Aortic smooth muscle cell (primary cell): ENCODE results near the gene POLE3. TPM values are rescaled to one million over a fixed set of nuclear protein-coding genes. Genes with fewer than 3 reads are reported as not detected.

ENCODE experiments used
- total RNA-seq: library from RNA; depleted of rRNA; stranded (reverse); fragments of >200 nt; gene quantifications from 2 replicates; pipeline ENCODE4 v1.2.3, GENCODE V29; 2014

Gene POLE3, protein sequence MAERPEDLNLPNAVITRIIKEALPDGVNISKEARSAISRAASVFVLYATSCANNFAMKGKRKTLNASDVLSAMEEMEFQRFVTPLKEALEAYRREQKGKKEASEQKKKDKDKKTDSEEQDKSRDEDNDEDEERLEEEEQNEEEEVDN
- total RNA-seq: 33.9 and 47.6 TPM in 2 replicates

DNA sequence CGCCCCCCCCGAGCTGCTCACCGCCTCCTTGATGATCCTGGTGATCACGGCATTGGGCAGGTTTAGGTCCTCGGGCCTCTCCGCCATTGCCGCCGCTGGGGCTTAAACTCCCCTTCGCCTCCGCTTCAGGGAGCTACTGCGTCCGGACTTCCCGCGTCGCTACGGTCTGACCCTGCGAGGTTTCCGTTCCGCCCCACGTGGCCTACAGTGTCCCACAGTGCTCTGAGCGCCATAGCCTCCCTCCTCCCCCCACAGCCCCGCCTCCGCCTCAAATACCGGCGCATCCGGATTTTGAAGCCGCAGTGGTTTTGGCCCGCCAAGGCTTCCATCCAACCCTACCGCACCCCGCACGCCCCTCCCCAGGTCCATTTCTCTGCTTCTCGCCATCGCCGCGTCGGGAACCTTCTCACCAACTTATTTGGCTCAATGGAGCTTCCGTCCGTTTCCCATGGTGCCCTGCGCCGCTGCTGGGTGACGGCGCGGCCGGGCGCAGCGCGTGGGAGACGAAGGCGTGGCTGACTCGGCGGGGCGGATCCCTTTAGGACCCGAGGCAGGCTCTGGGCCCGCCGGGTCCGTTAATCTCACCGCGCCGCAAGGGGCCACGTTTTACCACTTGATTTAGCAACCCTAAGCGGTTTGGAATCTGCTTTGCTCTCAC lies at the start of gene POLE3, which contains the start of gene C9orf43:
POLE3 (minus strand) TSS at position 469 of the 658 bp plus-strand sequence; CDS start at position 87, 382 bp downstream.
C9orf43 (plus strand) TSS at position 541 of the 658 bp plus-strand sequence. CDS start 2,747 bp downstream, outside the sequence.

DNA sequence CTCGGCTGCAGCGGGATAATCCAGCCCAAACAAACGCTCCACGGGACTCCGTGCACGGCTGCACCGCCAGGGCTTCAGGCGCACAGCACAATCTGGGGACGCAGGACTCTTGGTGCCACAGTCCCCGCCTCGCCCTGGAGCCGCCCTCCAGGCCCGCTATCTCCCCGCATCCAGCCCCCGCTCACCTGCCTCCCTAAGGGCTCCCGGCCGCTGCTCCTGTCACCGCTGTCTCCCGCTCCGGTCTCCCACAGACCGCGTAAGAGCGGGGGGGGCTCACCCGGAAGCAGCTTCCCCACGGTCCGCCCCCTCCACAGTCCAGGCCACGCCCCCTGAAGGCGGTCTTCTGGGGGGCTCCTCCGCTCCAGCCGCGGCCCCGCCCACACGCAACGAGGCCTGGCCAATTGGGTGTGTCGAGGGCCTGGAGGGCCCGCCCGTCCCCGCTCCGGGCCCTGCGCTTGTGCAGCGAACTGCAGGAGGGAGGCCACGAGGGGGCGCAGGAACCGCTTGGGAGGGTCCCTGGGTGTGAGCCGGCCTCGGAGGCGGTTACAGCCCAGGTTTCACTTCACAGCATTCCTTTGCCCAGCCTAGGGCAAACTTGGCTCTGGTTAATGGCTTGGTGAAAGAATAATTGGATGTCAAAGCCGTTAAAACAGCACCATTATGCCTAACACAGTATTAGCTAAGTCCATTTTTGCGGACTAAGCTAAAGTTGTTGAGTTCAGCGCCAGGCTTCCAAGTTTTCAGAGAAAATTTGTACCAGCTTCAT lies 9.3 kb downstream of the POLE3 start, which contains the start of gene ALAD:
ALAD (minus strand) TSS at position 258 of the 766 bp plus-strand sequence. CDS start 7,725 bp downstream, outside the sequence.

DNA sequence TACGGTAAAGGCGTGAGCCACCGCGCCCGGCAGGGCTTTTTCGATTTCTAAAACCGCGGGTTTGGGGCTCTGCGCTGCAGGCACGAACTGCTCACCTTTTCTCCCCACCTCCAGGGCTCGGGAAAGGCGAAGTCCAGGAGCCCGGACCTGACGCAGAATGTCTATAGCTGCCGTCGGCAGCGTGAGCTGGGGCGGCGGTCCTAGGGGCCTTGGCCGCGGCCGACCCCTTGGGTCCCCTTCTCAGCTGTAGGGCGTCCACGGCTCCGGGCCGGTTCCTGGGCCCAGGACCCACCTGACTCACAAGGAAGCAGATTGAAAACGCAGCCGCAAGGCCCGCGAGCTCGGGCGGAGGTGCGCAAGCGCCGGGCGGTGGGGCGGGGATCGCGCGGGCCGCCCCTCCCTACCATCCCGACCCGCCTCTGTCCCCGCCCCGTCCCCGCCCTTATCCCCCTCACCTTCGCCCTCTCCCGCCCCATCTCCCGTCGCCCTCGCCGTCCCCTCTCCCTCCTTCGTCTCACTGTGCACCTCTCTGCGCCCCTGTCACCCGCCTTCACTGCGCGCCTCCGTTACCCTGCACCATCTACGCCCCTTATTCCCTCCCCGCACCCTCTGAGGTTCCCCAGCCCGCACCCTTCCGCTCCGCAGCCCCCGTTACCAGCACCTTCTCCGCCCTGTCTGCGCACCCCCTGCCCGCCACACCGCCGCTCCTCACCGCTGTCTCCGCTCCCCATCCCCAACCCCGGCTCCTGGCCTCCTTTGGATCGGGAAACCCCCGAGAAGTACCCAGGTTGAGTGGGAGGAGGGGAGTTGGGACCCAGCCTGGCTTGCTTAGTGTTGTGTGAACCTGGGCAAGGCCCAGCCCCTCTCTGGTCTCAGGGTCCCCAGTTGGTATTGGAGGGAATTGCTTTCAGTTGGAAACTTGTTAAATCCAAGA lies 33.6 kb downstream of the POLE3 start, which contains the start of gene HDHD3:
HDHD3 (minus strand) TSS at position 353 of the 934 bp plus-strand sequence. CDS start 2,632 bp downstream, outside the sequence.

Other genes with a start within 250 kb of the POLE3 start
- gene FKBP15, start 189.4 kb downstream of the POLE3 start, total RNA-seq: 21.8 and 22.0 TPM in 2 replicates
- 18.5 and 19.0 TPM in 2 replicates for gene SLC31A1, start 189.1 kb downstream of the POLE3 start, total RNA-seq
- gene CDC26, start 135.1 kb downstream of the POLE3 start, total RNA-seq: 56.0 and 58.9 TPM in 2 replicates
- gene PRPF4, start 135.0 kb downstream of the POLE3 start, total RNA-seq: 22.1 and 29.7 TPM in 2 replicates
- not detected in 2 replicates for gene RNF183, start 107.3 kb downstream of the POLE3 start, total RNA-seq
- gene WDR31, start 70.4 kb downstream of the POLE3 start, total RNA-seq: 2.1 and 2.9 TPM in 2 replicates
- not detected in 2 replicates for gene BSPRY, start 61.1 kb downstream of the POLE3 start, total RNA-seq
- gene HDHD3, start 33.7 kb downstream of the POLE3 start, total RNA-seq: 2.9 and 5.9 TPM in 2 replicates
- 25.7 and 27.1 TPM in 2 replicates for gene ALAD, start 9.4 kb downstream of the POLE3 start, total RNA-seq
- 0.40 and 0.44 TPM in 2 replicates for gene C9orf43, start 72 bp upstream of the POLE3 start, total RNA-seq
- gene RGS3, start 53.1 kb upstream of the POLE3 start, total RNA-seq: 200 and 229 TPM in 2 replicates